UCSD-AML1 (cell line): ENCODE data around the gene IZUMO1.
"Not testable (repeated sequence)": the region's sequence is repeated elsewhere in the genome, so short reads cannot be mapped to it uniquely, and the experiment has no call there.

Experiments
- DNase-seq: peaks from one replicate; lab custom pipeline; 2025; ENCODE audit not compliant: unreplicated experiment; lab: John Stamatoyannopoulos, UW

The IZUMO1 gene

GRCh38 chr19:48738557-48739403, 7.9 kb downstream of the IZUMO1 start:
- DNase-seq = peak; percentile 94

- no peak for DNase-seq
Observed at GRCh38 chr19:48737360-48737998, 9.2 kb downstream of the IZUMO1 start.

GRCh38 chr19:48735031-48735615, 11.6 kb downstream of the IZUMO1 start:
- DNase-seq = no peak

- DNase-seq = no peak
Observed at GRCh38 chr19:48734625-48735024, 12.1 kb downstream of the IZUMO1 start.

- DNase-seq = no peak
Observed at GRCh38 chr19:48731452-48731851, 15.3 kb downstream of the IZUMO1 start.

GRCh38 chr19:48728911-48729664, 17.6 kb downstream of the IZUMO1 start:
- DNase-seq = no peak

- no peak for DNase-seq
Observed at GRCh38 chr19:48726556-48726955, 20.2 kb downstream of the IZUMO1 start.

GRCh38 chr19:48724796-48725753, 21.6 kb downstream of the IZUMO1 start:
- DNase-seq = peak; percentile 59

GRCh38 chr19:48722196-48722708, 24.5 kb downstream of the IZUMO1 start:
- no peak for DNase-seq

GRCh38 chr19:48720613-48721296, 26.0 kb downstream of the IZUMO1 start:
- no peak for DNase-seq

GRCh38 chr19:48720251-48720612, 26.5 kb downstream of the IZUMO1 start:
- DNase-seq = no peak

GRCh38 chr19:48719263-48720171, 27.2 kb downstream of the IZUMO1 start, which contains the start of gene MAMSTR:
Gene MAMSTR, minus strand, starts transcription at chr19:48719725. Its CDS starts 694 bp downstream, at chr19:48719031.
- DNase-seq = no peak

GRCh38 chr19:48718711-48719231, 27.9 kb downstream of the IZUMO1 start:
- DNase-seq = no peak

- DNase-seq = not testable (repeated sequence)
Observed at GRCh38 chr19:48718106-48718505, 28.6 kb downstream of the IZUMO1 start.

GRCh38 chr19:48716562-48717291, 30.0 kb downstream of the IZUMO1 start:
- DNase-seq = no peak

GRCh38 chr19:48715681-48716171, 31.0 kb downstream of the IZUMO1 start:
- no peak for DNase-seq
